CD4-positive, alpha-beta T cell treated with Interleukin-4 for 4 hours (primary cell): ENCODE results near the gene MASP2.
A peak's percentile ranks its signal among the peaks of the same experiment; 100 is the strongest.
"Not testable (repeated sequence)": the region's sequence is repeated elsewhere in the genome, so short reads cannot be mapped to it uniquely, and the experiment has no call there.

Experiments used
- DNase-seq: peaks from one replicate; pipeline ENCODE4 v3.0.0-alpha.2; 2020

MASP2 gene

DNA sequence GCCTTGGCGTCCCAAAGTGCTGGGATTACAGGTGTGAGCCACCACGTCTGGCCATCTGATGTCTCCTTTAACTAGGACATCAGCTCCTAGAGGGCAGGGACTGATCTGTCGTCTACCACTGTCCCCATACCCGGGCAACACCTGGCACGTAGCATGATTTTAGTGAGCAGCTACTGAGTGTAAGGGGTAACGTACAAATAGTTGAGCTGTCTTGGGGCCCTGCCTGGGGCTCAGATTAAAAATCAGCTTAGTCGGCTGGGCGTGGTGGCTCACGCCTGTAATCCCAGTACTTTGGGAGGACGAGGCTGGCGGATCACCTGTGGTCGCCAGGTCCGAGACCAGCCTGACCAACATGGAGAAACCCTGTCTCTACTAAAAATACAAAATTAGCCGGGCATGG lies 11.0 kb upstream of the MASP2 start:
- no peak for DNase-seq

DNA sequence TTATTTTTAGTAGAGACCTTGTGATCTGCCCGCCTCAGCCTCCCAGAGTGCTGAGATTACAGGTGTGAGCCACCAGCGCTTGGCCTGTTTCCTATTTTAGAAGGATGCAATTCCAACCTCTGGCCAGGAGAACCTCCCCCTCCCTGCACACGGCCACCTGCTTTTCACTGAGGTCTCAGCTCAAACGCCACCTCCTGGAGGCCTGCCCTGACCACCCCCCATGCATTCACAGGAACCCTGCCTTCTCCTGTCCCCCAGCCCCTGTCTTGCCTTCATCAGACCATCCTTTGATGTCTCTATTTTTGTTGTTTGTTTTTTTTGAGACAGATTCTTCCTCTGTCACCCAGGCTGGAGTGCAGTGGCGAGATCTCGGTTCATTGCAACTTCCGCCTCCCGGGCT lies 10.4 kb upstream of the MASP2 start:
- no peak for DNase-seq

DNA sequence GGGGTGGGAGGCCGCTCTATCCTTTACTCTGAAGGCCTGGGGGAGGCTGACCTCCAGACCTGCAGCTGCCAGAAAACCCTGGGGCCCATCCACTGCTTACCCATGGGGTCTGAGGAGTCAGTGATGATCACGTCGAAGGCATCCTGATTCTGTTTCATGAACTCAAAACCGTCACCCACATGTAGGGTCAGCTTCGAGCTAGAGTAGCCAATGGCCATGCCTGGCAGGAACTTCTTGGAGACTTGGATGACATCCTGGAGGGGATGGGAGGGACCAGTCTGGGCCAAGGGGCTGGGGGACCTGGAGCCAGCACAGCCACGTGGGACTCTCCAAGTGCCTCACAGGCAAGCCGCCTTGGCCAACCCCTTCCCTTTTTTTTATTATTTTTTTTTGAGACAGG lies 9.5 kb upstream of the MASP2 start:
- no peak for DNase-seq

DNA sequence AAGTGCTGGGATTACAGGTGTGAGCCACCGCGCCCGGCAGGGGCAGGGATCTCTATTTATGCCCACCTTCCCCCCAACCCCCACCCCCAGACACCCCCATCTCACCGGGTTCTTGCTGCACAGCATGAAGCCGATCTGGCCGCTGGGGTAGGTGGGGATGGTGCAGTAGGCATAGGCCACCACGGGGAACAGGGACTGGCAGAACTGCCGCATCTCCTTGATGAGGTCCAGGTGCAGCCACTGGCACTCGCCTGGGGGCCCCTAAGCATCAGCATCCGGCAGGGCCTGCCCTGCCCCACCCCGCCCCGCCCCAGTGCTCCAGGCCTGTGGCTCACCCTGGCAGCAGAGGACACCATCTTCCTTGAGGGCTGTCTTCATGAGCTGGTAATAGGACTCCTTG lies 8.6 kb upstream of the MASP2 start:
- no peak for DNase-seq

DNA sequence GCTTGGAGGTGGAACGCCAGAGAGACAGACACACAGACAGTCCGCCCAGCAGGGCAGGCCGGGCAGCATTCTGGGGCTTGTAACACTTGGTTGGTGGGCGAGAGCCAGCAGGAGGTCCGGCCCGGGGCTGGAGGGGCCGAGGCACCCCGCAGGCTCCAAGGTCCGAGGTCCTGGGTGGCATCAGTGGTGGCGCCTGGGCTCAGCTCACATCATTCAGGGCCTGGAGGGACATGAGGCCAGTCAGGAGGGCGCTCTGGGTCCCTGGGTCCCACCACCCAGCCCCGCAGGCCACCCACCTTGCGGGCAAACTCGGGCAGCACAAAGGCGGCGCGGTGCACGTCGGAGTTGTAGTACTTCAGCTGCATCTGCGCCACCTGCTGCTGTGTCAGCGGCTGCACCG lies 7.6 kb upstream of the MASP2 start:
- no peak for DNase-seq

DNA sequence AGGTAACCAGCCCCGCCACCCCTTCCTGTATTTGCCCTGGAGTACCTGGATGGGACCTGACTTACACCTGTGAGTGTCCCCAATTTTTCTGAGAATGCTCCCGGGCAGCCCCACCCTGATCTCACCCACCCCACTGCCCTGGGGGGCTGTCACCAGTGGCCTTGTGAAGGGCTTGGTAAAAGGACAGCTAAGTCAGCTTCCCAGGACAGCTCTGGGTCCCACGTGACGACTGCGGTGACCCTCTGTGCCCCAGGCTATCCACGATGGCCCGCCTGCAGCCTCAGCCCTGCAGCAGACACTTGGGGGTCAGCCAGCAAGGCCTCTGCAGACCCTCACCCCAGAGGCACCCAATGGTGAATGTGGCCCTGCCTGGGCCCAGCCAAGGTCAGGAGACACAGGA lies 7.1 kb upstream of the MASP2 start:
- DNase-seq, result no peak

DNA sequence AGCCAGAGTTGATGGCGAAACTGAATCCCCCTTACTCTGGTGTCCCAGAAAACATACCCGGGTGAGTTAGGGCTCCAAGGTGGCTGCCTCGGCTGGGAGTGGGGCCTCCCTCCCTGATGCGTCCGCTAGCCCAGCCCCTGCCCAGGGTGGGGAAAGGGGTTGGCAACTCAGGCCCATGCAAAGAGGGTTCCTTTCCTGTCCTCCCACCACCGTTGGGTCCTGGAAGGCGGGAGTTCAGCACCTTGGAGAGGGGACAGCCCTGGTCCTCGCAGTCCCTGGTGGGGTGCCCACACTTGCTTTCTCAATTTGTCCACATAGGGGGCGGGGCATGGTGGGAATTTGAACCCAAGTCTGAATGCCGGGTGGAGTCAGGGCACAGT lies 6.7 kb upstream of the MASP2 start:
- no peak for DNase-seq

DNA sequence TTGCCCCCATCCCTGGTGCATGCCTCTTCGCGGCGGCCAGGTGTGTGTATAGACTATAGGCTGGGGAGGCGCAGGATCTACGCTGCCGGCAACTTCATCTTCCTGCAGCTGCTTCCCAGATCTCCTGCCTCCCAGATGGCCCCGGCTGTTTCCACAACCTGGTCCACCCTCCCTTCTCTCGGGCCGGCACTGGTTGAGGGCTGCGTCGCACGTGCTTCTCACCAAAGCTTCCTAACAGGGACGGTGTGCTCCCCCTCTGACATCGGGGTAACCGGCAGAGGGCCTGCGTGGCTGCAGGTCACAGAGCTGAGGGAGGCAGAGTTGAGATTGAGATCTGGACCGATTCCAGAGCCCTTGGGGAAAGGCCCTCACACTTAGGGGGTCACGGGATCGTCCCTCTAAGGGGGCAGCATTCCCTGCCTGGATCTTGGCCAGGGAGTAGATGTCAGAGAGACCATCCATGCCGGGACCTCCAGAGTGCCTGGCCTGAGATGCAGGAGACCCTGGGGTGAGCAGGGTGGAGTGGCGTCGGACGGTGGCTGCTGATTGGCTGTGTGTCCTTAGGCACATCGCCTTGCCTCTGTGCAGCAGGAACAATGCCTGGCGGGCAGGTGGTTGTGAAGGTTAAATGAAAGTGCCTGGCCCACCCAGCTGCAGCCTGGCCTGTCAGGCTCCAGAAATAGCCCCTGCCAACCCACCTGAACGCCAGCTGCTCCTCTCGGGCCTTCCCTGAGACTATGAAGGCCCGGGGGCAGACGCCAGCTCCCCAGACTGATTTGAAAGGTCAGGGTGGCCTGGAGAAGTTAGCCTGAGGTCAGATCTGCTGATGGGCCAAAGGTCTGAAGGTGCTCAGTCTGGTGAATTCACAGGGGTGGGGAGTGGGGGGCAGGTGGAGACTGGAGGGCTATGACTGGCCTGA lies 6.1 kb upstream of the MASP2 start:
- no peak for DNase-seq

DNA sequence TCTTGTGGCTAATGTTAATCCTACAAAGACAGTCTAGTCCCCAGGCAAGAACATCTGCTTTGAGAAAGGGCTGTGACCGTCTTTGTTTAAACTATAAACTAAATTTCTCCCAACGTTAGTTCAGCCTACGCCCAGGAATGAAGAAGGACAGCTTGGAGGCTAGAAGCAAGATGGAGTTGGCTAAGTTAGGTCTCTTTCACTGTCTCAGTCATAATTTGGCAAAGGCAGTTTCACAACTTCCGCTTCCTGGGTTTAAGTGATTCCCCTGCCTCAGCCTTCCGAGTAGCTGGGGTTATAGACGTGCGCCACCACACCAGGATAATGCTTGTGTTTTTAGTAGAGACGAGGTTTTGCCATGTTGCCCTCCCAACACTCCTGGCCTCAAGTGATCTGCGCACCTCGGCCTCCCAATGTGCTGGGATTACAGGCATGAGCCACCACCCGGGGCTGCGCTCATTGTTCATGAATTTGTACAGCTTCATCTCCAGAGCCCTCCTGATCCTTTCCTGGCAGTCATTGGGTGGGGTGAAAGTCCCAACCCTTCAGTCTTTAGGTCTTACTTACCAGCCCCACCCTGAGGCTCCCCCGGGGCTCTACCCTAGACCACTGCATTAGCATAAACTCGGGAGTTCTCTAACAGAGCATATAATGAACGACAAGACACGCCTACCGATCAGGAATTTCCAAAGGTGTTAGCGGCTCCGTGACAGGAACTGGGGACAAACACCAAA lies 4.9 kb upstream of the MASP2 start:
- DNase-seq, result no peak

DNA sequence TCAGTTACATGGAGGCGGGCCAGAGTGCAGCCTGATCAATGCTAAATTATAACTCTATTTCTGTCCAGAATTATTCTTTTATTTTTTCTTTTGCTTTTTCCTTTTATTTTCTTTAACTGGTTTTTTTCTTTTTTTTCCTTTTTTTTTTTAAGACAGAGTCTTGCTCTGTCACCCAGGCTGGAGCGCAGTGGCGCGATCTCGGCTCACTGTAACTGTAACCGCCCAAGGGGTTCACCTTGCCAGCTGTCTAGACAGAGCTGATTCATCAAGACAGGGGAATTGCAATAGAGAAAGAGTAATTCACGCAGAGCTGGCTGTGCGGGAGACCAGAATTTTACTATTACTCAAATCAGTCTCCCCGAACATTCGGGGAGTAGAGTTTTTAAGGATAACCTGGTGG lies 4.1 kb upstream of the MASP2 start:
- not testable (repeated sequence) for DNase-seq

DNA sequence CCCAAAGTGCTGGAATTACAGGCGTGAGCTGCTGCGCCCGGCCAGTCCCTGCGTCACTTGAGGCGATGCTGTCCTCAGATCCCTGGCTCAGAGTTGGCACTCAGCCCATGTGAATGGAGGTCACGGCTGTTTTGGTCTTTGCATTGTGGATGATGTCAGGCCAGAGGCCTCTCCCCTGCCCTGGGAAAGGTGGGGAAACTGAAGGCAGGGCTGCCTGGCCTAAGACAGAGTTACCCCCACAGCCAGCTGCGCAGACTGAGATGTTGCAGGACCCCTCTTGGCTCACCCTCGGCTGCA lies 821 bp downstream of the MASP2 start:
- DNase-seq, result no peak

DNA sequence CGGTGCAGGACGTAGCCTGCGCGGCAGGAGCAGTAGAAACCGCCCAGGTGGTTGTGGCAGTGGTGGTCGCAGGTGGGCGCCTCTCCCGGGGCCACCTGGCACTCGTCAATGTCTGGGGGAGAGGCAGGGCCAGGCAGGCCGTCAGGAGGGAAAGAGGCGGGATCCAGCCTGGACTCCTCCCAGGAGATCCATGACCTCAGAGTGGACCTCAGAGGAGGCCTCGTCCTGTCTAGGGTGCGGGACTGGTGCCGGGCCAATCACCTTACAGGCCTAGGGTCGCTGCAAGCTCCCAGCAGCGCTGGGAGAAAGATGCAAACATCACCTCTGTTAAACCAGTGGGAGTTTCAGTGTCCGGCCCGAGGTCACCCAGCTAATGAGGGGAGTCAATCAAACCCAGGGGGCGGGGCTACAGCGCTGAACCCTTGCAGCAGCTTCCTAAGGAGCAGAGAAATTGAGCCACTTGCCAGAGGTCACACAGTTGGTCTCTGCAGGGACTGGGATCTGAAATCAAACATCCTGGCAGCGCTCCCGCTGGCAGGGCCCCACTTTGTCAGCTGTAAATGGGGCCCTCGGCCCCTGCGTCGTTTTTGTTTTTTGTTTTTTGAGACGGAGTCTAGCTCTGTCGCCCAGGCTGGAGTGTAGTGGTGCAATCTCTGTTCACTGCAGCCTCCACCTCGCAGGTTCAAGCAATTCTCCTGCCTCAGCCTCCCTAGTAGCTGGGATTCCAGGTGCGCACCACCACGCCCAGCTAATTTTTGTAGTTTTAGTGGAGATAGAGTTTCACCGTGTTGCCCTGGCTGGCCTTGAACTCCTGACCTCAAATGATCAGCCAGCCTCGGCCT lies 1.4 kb downstream of the MASP2 start:
- no peak for DNase-seq

DNA sequence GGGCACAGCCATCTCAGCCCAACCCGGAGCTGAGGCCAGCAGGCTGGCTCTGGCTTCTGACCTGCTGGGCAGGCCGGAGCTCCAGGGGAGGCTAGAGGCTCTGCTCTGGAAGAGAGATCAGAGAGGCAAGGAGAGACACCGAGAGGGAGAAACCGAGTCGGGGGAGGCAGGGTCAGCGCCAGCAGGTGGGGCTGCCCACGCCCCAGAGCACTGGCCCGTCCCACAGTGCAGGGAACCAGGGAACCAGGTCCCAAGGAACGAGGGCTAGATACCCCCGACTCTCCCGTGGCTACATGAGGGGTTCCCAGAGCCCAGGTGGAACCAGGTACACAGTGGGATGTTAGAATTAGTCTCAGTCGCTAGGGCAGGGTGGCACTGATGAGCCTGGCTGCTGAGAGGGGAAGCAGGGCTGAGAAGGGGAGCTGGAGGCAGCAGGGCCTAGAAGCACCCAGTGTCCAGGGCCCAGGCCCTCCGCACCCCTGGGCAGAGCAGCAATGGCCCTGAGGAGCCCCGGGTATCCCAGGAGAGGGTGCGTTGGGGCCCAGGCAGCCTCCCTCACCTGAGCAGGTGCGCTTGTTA lies 2.1 kb downstream of the MASP2 start:
- DNase-seq, result no peak

DNA sequence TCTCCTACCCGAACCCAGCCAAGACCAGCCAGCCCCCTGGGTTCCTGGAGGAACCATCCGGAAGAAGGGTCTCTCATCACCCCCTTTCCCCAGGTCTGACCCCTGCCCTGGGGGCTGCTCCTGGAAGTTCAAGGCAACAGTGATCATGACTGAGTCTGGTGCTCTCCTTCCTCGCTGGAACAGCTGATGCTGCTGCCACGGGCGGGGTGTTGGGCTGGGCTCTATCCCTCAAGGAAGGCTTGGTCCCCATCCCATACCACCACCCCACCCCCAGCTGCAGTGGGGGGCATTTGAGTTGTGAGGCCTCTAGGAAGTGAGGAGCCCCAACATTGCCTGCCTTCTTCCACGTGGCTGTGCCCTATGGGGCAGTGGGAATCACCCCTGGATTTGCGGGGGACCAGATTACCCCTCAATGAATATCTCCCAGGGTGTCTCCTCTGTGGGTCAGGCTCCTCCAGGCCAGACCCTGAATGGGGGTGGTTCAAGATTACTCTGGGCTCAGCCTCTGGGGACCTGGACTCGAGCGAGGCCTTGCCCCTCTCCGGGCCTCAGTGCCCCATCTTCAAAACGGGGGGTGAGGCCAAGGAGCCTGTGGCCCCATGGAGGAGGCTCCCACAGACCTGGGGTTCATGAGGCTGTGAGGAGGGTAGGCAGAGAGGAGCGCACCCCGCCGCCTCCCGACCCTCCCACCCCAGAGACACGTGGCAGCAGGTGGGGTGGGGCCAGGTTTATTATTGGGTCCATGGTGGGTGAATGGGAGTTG lies 2.8 kb downstream of the MASP2 start:
- no peak for DNase-seq

DNA sequence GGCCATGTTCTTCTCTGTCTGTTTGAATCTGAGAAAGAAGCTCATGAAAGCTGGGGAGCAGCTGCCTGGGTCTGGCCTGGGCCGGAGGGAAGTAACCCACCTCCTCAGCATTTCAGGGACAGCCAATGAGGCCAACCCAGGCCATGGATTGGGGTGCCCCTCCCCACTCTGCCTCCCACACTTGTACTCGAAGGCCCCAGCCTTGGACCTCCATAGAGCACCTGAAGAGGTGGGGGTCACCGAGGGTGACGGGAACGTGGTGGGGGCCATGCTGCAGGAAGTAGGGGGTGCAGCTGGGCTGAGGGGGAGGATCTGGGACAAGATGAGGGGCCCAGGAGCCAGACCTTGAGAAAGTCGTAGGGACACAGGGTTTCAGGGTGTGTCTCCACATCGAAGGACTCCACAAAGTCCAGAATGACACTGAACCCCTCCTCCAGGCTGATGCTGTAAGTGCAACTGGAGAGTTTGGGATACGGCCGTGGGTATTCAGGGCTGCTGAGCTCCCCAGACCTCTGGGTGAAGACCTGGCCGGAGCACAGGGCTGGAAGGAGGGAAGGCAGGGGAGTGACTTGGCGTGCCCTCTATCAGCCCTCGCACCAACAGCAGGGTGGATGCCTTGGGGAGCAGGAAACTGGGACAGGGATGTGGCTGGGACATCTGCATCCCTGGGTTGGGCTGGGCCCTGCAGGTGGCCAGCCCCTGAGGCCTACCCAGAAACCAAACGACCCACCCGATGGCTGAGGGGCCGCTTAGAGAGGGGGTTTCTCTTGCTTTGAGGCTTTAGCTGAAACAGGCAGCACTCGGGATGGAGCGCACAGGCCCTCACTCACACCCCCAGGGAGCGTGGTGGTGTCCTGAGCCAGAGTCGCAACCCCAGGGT lies 3.8 kb downstream of the MASP2 start:
- DNase-seq, result no peak

DNA sequence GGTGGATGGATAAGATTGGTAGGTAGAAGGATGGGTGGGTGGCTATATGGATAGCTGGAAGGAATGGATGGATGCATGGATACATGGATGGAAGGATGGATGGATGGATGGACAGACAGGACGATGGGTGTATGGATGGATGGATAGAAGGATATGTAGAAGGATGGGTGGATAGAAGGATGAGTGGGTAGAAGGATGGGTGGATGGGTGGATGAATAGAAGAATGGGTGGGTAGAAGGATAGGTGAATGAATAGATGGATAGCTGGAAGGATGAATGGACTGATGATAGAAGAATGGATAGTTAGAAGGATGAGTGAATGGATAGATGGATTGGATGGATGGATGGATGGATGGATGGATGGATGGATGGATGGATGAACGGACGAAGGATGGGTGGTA lies 5.0 kb downstream of the MASP2 start:
- DNase-seq, result no peak

DNA sequence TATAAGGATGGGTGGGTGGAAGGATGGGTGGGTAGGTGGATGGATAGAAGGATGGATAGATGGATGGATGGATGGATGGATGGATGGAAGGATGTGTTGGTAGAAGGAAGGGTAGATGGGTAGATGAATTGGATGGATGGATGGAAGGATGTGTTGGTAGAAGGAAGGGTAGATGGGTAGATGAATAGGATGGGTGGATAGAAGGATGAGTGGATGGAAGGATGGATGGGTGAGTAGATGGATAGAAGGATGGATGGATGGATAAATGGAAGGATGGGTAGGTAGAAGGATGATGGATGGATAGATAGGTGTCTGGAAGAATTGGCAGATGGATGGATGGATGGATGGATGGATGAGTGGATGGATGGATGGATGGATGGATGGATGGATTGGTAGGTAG lies 6.0 kb downstream of the MASP2 start:
- no peak for DNase-seq

DNA sequence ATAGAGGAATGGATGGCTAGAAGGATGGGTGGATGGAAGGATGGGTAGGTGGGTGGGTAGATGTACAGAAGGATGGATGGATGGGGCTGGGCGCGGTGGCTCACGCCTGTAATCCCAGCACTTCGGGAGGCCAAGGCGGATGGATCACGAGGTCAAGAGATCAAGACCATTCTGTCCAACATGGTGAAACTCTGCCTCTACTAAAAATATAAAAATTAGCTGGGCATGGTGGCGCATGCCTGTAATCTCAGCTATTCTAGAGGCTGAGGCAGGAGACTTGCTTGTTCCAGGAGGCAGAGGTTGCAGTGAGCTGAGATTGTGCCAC lies 7.0 kb downstream of the MASP2 start:
- DNase-seq, result not testable (repeated sequence)

DNA sequence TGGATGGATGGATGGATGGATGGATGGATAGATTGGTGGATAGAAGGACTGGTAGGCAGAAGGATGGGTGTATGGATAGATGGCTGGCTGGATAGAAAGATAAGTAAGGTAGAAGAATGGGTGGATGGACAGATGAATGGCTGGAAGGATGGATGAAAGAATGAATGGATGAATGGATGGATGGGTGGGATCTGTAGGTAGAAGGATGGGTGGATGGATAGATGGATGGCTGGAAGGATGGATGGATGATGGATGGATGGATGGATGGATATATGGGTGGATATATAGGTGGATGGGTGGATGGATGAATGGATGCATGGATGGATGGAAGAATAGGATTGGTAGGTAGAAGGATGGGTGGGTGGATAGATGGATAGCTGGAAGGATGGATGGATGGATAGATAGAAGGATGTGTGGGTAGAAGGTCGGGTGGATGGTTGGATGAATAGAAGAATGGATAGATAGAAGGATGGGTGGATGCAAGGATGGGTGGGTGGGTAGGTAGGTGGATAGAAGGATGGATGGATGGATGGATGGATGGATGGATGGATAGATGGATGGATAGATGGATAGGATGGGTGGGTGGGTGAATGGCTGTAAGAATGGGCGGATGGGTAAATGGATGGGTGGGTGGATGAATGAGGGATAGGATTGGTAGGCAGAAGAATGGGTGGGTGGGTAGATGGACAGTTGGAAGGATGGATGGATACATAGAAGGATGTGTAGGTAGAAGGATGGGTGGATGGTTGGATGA lies 7.5 kb downstream of the MASP2 start:
- no peak for DNase-seq

DNA sequence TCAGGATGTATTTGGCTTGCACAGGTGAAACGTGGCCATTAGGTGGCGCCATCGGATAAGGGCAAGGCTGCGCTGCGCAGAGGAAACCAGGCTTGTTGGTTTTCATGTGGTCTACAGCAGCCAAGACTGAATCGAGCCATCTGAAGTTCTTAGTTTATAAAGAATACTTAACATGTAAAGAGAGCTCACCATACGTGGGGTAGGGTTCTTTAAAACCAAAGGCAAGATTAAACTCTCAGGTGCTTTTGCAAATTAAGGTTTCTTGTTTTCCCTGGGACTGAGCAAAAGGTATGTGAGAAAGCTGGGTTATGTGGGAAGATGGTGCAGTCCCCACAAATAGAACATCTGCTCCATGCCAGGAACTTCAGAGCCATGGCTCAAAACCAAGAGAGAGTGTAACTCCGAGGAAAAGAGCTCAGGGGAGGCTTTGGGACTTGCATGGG lies 9.3 kb downstream of the MASP2 start:
- DNase-seq, result peak; percentile 86
